Raji (cell line): ENCODE results near the gene FAM133A.

Experiments used
- POLR2A ChIP-seq: IDR thresholded peaks from 2 replicates; pipeline ENCODE4 v1.6.1; 2011; ENCODE audit warnings: low read depth, low read length, control low read depth; ENCODE audit not compliant: insufficient read depth

The FAM133A gene

DNA sequence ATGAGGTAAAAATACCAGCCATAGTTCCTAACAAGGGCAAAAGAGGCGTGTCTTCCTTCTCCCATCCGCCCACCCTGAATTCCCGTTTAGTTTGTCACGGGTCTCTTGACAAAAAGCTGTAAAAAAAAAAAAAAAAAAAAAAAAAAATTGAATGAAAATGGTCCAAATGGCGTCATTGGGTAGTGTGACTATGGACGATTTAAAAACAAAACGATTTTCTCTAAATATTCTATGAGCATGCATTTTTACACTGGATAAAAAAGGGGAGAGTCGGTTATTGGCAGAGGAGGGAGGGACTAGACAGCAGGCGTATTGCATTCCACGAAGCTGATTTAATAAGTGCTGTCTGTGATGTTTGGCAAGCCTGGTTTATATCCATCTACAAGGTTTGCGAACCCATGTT lies at the start of gene FAM133A:
FAM133A (plus strand) TSS at position 338 of the 403 bp plus-strand sequence. CDS start 35,214 bp downstream, outside the sequence.
- TF ChIP-seq POLR2A, result no peak

DNA sequence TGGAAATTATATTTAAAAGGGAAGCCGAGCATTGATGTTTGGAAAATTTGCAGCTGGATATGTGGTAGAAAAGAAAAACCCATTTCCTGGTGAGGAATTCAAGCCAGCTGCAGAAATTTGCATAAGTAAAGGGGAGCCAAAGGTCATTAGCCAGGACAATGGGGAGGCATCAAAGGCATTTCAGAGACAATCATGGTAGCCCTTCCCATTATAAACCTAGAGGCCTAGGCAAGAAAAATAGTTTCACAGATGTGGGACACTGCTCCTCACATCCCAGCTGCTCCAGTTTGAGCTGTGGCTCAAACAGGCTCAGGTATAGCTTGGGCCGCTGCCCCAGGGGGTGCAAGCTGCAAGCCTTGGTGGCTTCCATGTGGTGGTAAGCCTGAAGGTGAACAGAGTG lies 36.4 kb upstream of the FAM133A start:
- no peak for TF ChIP-seq POLR2A

DNA sequence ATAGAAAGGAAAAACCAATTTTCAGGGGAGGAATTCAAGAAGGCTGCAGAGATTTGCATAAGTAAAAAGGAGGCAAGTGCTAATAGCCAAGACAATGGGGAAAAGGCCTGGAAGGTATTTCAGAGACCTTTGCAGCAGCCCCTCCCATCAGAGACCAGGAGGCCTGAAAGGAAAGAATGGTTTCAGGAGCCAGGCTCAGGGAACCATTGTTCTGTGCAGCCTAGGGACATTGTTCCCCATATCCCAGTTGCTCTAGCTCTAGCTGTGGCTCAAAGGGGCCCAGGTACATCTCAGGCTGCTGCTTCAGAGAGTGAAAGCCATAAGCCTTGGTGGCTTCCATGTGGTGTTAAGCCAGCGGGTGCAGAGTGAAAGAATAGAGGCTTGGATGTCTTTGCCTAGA lies 24.6 kb upstream of the FAM133A start:
- no peak for TF ChIP-seq POLR2A

DNA sequence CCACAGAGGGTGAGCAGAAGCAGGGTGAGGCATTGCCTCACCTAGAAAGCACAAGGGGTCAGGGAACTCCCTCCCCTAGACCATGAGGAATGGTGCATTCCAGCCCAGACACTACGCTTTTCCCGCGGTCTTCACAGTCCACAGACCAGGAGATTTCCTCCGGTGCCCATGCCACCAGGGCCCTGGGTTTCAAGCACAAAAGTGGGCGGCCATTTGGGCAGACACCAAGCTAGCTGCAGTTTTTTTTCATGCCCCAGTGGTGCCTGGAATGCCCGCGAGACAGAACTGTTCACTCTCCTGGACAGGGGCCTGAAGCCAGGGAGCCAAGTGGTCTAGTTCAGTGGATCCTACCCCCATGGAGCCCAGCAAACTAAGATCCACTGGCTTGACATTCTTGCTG lies 13.4 kb upstream of the FAM133A start:
- TF ChIP-seq POLR2A, result no peak

DNA sequence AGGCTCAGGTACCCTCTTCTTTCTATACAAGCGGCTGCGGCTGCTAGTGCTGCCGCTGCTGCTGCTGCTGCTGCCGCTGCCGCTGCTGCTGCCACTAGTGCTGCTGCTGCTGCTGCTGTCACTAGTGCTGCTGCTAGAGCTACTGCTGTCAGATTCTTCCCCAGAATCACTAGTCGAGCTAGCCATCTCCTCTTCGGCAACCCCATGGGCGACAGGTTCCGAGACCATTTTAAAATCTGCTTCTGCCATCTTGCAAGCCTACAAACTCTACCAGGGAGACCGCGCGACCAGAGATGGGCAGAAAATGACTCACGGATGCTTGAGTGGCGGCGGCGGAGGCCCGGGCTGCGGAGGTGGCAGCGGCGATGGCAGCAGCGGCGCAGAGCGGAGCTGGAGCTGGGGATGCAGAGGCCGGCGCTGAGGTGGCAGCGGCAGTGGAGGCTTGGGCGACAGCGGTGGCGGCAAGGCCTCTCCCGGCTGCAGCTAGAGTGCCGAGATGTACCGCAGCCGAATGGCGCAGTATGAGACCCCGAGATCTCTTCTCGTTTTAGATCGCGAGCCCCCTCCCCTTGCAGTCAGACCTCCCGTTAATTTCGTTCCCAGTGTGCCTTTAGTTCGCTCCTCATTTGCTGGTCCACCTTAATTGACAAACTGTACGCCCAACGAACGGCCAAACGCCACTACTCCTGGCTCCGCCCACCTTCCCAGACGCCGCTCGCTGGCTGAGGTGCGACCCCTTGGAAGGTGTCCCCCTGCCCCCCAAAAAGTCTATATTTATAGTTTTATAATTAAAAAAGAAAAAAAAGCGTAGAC lies 744 bp upstream of the FAM133A start, which contains the start of gene NAP1L3:
NAP1L3 (minus strand) TSS at position 523 of the 813 bp plus-strand sequence; CDS start at position 249, 274 bp downstream.
- TF ChIP-seq POLR2A, result no peak

DNA sequence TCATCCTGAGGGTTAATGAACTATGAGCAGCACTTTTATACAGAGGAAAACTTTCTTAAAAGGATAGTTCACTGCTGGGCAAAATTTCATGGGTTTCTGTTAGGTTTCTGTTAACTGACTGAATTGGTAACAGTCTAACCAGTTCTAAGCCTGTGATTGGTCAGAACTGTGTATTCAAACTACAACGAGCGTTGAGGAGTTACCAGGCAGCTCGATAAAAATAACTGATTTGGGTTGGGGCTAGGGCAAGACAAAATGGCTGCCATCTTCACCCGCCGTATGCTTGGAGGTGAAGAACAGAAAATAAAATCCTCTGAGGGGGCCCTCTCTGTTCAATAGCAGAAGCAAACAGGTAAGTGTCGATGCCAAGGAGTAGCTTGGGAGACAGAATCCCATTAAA lies 22.0 kb downstream of the FAM133A start:
- no peak for TF ChIP-seq POLR2A

DNA sequence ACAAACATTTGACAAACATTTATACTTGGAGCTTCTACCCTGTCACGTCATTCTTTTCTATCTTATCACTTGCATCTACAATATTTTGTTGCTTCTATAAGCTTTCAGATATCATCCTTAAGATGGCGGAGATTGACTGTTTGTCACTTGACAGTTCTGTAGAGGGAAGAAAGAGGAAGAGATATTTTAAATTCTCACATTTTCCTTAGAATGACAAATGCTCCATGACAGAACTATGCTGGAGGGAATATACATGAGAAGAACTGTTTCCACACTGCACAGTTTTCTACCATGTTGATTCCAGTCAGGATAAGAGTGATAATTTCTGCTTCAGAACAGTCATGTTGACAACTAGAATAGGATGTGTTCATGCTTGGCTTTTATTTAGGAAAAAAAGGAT lies 29.7 kb downstream of the FAM133A start:
- TF ChIP-seq POLR2A, result no peak

DNA sequence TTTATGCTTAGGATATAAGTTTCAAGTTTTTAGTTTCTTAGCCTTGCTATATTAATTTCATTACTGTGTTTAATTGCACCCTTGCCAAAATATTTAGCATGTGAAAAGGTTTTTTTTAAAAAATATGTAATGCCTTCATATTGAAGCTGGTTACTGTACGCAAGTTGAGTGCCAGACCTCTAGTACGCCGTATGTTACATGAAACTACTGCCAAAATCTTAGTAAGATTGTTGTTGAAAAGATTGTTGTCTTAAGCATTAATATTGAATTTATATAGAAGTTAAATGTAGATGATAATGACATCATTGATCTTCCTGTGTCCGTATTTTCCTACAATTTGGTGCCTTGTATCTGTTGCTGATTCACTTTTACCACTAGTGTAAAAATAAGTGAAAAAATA lies 37.1 kb downstream of the FAM133A start:
- no peak for TF ChIP-seq POLR2A

DNA sequence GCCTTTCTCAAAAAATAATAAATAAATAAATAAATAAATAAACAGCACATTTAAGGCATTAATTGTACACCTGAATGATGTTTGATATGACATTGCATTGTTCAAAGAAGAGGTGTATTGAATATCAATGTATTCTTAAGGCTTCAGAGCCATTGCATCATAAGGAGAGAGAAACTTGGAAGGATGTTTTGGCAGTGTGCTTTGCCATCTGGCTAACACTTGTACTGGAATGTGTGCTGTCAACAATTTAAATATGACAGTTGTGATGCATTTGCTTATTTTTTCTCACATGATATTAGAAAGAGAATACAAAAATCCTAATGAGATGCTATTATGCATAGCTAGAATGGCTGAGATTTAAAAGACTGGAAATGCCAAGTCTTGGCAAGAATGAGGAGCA lies 67.8 kb downstream of the FAM133A start:
- no peak for TF ChIP-seq POLR2A

DNA sequence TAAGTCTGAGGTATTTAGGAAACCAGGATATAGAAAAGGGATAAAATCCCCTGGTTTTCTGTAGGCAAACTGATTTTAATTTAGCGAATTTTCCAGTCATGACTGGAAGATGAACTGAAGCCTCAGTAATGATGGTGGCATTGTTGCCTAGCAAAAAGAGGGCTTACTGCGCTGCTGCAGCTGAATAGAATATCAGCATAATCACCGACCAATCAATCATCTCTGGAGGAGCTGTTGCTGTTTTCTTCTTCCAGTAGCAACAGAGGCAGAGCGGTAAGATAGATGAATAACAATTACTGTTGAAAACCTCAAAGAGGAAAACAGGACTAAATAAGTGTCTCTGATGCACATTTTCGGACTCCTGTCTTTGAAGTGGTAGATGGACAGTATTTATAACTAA lies 86.2 kb downstream of the FAM133A start:
- no peak for TF ChIP-seq POLR2A
